ENCODE results near the gene LCN2. TPM values are rescaled to one million over a fixed set of nuclear protein-coding genes. Genes with fewer than 3 reads are reported as not detected.
A peak's percentile ranks its signal among the peaks of the same experiment; 100 is the strongest.

The LCN2 gene
- polyA plus RNA-seq, 1 experiment, result not detected

DNA sequence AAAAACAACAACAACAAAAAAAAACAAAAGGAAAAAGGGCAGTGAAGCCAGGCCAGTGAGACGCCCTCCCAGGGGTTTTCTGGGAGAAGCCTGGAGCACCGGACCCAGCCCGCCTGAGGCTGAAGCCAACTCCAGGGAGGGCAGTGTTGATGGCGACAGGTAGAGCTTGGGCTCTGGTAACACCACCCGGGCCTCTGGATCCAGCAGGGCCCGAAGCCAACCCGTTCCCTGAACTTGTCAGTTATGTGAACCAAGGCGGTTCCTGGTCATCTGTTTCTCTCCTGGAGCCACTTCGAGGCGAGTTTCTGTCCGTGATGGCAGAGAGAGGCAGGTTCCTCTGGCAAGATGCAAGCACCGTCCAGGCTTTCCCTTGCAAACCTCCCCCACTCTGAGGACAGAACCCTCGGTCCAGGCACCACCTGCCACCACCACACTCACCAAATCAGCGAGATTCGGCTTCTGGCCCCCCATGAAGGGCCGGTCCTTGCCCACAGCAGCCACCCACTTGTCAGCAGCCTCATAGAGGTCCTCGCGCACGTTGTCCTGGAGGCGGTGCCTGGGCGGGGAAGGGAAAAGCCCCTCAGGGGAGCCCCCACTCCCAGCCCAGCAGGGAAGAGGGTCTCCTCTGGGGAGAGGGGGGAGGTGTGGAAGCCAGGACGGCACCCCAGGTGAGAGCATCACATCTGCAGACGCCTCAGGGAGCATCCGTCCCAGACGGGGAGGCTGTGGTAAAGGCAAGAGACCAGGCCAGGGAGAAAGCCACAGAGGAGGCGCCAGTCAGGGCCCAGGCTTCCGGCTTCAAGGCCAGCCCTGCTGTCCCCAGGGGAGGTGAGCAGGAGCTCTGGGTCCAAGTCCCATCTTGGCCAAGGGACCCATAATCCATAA lies 27.1 kb upstream of the LCN2 start:
- CTCF ChIA-PET, result interaction anchor here (0.6 kb wide), 1 partner anchor 949 kb away, joined by 3 read pairs; no protein-coding TSS in a partner anchor
- Histone ChIP-seq H3K4me3 (ENCODE audit: low read depth, low read length) (no peak overlapping the region), H3K36me3 (ENCODE audit: control insufficient read depth, insufficient read depth, low read length) (peaks cover 13% of the 10 kb centered on the region), H3K27me3 (ENCODE audit: control insufficient read depth, insufficient read depth, low read length) (no peaks in the 10 kb centered on the region)
- POLR2A ChIA-PET, result no interaction called here
- TF ChIP-seq CTCF (IDR thresholded peaks at IDR 0.05; ENCODE audit: insufficient read depth, low read depth, low read length), result no peak
- no peak for DNase-seq (ENCODE audit: low read depth)

DNA sequence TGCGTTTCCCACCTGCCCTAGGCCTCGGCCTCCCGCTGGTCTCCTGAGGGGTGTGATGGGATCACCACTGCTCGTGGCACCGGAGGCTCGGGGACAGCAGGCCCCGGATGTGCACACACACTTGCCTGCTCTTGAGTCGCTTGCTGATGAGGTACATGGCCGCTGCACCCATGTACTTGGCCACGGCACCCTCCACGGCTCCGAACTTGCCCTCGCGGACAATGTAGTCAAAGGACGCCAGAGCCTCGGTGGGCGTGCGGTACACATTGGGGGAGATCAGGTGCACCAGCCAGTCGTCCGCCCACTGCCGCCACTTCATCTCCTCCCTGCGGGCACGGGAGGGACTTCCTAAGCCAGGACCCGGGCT lies 26.5 kb upstream of the LCN2 start:
- no peak for TF ChIP-seq CTCF (IDR thresholded peaks at IDR 0.05; ENCODE audit: insufficient read depth, low read depth, low read length)
- no peaks in the 10 kb centered on the region for H3K27me3 ChIP-seq (ENCODE audit: control insufficient read depth, insufficient read depth, low read length)
- H3K36me3 ChIP-seq (ENCODE audit: control insufficient read depth, insufficient read depth, low read length), result peaks cover 13% of the 10 kb centered on the region
- CTCF ChIA-PET, result interaction anchor here (0.6 kb wide), 1 partner anchor 950 kb away, joined by 3 read pairs; no protein-coding TSS in a partner anchor
- no peak overlapping the region for H3K4me3 ChIP-seq (ENCODE audit: low read depth, low read length)
- POLR2A ChIA-PET, result no interaction called here
- no peak for DNase-seq (ENCODE audit: low read depth)

DNA sequence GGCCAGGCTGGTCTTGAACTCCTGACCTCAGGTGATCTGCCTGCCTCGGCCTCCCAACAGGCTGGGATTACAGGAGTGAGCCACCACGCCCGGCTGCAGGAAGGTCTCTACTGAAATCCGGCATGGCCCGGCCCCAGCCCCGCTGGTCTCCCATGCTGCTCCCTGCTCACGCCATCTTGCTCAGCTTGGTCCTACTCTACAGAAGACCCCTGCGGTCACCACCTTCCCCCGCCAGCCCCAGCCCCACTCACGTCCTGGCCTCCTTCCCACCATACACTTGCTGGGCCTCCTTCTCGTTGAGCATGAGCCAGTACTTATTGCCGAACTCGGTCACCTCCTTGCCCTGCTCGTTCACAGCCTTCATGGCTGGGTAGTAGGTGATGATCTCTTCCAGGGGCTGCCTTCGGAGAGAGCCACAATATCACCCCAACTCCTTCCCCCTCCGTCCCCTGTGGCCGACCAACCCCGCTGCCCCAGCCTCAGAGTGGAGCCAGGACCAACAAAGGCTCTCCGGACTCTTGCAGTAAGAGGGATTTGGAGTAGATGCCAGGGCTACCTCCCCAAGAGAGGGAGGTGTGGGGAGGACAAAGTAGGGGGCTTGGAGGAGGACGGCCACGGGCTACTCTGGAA lies 25.7 kb upstream of the LCN2 start:
- Histone ChIP-seq H3K4me3 (ENCODE audit: low read depth, low read length) (no peak overlapping the region), H3K36me3 (ENCODE audit: control insufficient read depth, insufficient read depth, low read length) (peaks cover 13% of the 10 kb centered on the region), H3K27me3 (ENCODE audit: control insufficient read depth, insufficient read depth, low read length) (no peaks in the 10 kb centered on the region)
- DNase-seq (ENCODE audit: low read depth), result no peak
- TF ChIP-seq CTCF (IDR thresholded peaks at IDR 0.05; ENCODE audit: insufficient read depth, low read depth, low read length), result no peak
- ChIA-PET POLR2A (no interaction called here), CTCF (interaction anchor here (0.8 to 1.5 kb wide), 2 partner anchors 39 to 77 kb away, joined by 3 to 4 read pairs; no protein-coding TSS in a partner anchor)

DNA sequence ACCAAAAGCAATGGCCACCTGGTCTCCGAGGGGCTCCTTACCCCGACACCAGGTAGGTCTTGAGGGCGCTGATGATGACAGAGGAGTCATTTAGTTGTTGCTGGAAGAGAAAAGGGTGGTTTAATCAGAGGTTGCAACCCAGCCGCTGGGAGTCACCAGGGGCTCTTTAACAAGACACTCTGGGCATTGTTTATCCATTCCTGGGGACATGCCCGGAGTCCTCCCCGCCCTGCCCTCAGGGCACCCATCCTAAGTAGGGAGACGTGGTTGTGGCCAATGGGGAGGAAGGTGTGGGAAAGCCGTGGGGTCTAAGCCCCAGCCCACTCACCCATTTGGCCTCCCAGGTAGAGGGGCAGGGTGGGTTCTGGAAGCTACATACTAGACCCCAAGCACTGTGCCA lies 24.8 kb upstream of the LCN2 start:
- no peak for DNase-seq (ENCODE audit: low read depth)
- ChIA-PET CTCF (interaction anchor here (0.6 to 6.1 kb wide), 15 partner anchors 8 to 647 kb away, joined by 3 to 56 read pairs (median 4); no protein-coding TSS in a partner anchor), POLR2A (no interaction called here)
- Histone ChIP-seq H3K36me3 (ENCODE audit: control insufficient read depth, insufficient read depth, low read length) (peaks cover 13% of the 10 kb centered on the region), H3K4me3 (ENCODE audit: low read depth, low read length) (no peak overlapping the region), H3K27me3 (ENCODE audit: control insufficient read depth, insufficient read depth, low read length) (no peaks in the 10 kb centered on the region)
- no peak for TF ChIP-seq CTCF (IDR thresholded peaks at IDR 0.05; ENCODE audit: insufficient read depth, low read depth, low read length)

DNA sequence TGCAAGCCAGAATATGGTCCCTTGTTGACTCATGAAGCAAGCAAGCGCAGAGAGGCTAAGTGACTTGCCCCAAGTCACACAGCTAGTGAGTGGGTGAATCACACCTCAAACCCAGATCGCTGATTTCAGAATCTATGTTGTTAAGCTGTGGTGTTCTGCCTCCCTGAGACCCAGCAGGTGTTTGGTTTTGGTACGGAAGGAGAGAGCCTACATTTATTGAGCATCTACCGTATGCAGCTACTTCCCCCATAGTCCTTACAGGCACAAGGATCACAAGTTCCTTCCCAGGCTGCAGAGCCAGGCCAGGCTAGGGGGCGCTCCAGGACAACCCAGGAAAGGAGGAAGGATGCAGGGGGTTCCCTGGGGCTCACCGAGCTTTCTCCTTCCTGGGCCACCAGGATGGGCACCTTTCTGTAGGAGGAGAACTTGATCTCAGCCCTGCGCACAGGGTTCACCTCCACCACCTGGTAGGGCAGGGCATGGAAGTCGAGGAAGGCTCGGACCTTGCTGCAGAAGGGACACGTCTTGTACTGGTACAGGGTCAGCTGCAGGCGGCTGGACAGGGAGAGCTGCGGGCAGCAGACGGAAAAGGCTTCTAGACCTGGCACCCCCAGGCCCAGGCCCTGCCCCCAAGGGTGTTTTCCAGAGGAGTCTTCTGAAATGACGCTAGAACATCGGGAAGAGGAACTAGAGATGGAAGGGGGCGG lies 24.2 kb upstream of the LCN2 start:
- POLR2A ChIA-PET, result no interaction called here
- H3K4me3 ChIP-seq (ENCODE audit: low read depth, low read length), result no peak overlapping the region
- CTCF ChIA-PET, result interaction anchor here (0.6 to 6.1 kb wide), 18 partner anchors 8 to 646 kb away, joined by 3 to 56 read pairs (median 4); no protein-coding TSS in a partner anchor
- no peak for DNase-seq (ENCODE audit: low read depth)
- peak; percentile 73 for TF ChIP-seq CTCF (IDR thresholded peaks at IDR 0.05; ENCODE audit: insufficient read depth, low read depth, low read length)
- H3K36me3 ChIP-seq (ENCODE audit: control insufficient read depth, insufficient read depth, low read length), result peaks cover 13% of the 10 kb centered on the region
- no peaks in the 10 kb centered on the region for H3K27me3 ChIP-seq (ENCODE audit: control insufficient read depth, insufficient read depth, low read length)

Data from BJ (cell line).